ENCODE results near the gene GABBR2. TPM values are rescaled to one million over a fixed set of nuclear protein-coding genes. Genes with fewer than 3 reads are reported as not detected.
"Not testable (repeated sequence)": the region's sequence is repeated elsewhere in the genome, so short reads cannot be mapped to it uniquely, and the experiment has no call there.

The GABBR2 gene
- total RNA-seq, 3 donors from 2014 or later = not detected

GRCh38 chr9:98275159-98275558 is 433.6 kb downstream of the GABBR2 start:
- intact Hi-C loops (cut with DNase I; ENCODE audit: low total_unique reads) = no loop called here
- Histone ChIP-seq H3K36me3 (no peaks in the 10 kb centered on the region), H3K27me3 (peaks cover 0 to 4% of the 10 kb centered on the region in 2 donors), H3K27ac (no peak overlapping the region), H3K4me1 (no peaks in the 10 kb centered on the region), H3K4me3 (no peak overlapping the region), H3K9me3 (no peaks in the 10 kb centered on the region)
- TF ChIP-seq POLR2AphosphoS5 (IDR thresholded peaks at IDR 0.05) (no peak), POLR2A (IDR thresholded peaks at IDR 0.05) (no peak)
- TF ChIP-seq, protein P1, sequence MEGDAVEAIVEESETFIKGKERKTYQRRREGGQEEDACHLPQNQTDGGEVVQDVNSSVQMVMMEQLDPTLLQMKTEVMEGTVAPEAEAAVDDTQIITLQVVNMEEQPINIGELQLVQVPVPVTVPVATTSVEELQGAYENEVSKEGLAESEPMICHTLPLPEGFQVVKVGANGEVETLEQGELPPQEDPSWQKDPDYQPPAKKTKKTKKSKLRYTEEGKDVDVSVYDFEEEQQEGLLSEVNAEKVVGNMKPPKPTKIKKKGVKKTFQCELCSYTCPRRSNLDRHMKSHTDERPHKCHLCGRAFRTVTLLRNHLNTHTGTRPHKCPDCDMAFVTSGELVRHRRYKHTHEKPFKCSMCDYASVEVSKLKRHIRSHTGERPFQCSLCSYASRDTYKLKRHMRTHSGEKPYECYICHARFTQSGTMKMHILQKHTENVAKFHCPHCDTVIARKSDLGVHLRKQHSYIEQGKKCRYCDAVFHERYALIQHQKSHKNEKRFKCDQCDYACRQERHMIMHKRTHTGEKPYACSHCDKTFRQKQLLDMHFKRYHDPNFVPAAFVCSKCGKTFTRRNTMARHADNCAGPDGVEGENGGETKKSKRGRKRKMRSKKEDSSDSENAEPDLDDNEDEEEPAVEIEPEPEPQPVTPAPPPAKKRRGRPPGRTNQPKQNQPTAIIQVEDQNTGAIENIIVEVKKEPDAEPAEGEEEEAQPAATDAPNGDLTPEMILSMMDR (IDR thresholded peaks at IDR 0.05) = no peak
- no peak for DNase-seq (ENCODE audit: low spot score in 2 of 2)

DNA sequence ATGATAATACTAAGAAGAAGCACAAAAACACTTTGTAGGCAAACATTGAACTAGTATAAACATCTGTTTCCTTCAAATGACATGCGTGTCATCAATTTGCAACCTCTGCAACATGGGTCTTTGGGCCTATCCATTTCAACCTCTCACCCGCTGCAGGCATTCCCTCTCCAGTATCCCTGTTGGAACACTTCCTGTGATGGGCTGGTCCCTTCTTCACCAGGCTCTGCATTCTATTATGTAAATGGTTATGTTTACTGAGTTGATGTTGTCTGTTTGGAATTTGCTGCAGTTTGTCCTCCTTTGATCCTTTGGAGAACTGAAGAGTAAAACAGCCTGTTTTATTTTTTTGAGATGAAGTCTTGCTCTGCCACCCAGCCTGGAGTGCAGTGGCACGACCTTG is 436.7 kb downstream of the GABBR2 start:
- Histone ChIP-seq H3K27me3 (no peaks in the 10 kb centered on the region), H3K4me3 (no peak overlapping the region), H3K4me1 (no peaks in the 10 kb centered on the region), H3K27ac (no peak overlapping the region), H3K9me3 (no peaks in the 10 kb centered on the region), H3K36me3 (no peaks in the 10 kb centered on the region)
- intact Hi-C loops (cut with DNase I; ENCODE audit: low total_unique reads) = no loop called here
- TF ChIP-seq POLR2AphosphoS5 (IDR thresholded peaks at IDR 0.05) (no peak), POLR2A (IDR thresholded peaks at IDR 0.05) (no peak)
- TF ChIP-seq, protein P1 (IDR thresholded peaks at IDR 0.05) = no peak
- no peak for DNase-seq (ENCODE audit: low spot score in 2 of 2)

DNA sequence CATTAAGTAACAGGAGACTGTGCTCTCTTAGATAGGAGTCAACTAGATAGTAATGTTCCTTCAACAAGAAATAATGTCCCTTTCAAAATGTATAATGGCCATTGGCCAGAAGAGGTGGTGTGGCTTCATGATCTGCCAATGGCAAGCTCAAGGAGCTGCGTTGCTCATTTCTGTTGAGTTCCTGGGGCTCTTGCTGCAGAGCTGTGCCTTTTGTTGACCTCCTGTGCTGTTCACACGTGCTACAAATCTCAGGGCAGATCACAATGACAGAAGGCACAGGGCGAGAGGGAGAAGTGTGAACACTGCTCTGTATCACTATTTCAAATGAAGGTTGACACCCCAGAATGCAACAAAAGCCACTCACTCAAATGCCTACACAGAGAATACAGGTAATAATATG is 437.3 kb downstream of the GABBR2 start:
- TF ChIP-seq POLR2A (IDR thresholded peaks at IDR 0.05) = no peak
- TF ChIP-seq, protein P1 (IDR thresholded peaks at IDR 0.05) = no peak
- TF ChIP-seq POLR2AphosphoS5 (IDR thresholded peaks at IDR 0.05) = no peak
- no peaks in the 10 kb centered on the region for H3K27me3 ChIP-seq
- no peaks in the 10 kb centered on the region for H3K36me3 ChIP-seq
- no peak overlapping the region for H3K27ac ChIP-seq
- intact Hi-C loops (cut with DNase I; ENCODE audit: low total_unique reads) = no loop called here
- no peaks in the 10 kb centered on the region for H3K4me1 ChIP-seq
- no peak for DNase-seq (ENCODE audit: low spot score in 2 of 2)
- H3K9me3 ChIP-seq = no peaks in the 10 kb centered on the region
- H3K4me3 ChIP-seq = no peak overlapping the region

DNA sequence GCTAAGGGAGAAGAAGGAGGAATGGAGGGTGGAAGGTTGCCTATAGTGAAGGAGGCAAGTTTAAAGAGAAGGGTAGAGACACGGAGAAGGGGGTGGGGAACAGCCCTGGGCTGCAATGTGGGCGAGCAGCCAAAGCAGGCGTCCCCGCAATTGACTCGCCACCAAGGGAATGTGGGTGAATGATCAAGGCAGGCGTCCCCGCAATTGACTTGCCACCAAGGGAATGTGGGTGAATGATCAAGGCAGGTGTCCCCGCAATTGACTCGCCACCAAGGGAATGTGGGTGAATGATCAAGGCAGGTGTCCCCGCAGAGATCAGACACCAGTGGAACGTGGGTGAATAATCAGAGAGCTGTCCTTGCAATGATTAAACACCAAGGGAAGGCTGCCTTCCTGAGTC is 438.5 kb downstream of the GABBR2 start:
- H3K4me3 ChIP-seq; H3K9me3 ChIP-seq; DNase-seq (ENCODE audit: low spot score in 2 of 2); H3K27ac ChIP-seq; H3K27me3 ChIP-seq; intact Hi-C loops (cut with DNase I; ENCODE audit: low total_unique reads); H3K4me1 ChIP-seq; H3K36me3 ChIP-seq: not testable (repeated sequence)

DNA sequence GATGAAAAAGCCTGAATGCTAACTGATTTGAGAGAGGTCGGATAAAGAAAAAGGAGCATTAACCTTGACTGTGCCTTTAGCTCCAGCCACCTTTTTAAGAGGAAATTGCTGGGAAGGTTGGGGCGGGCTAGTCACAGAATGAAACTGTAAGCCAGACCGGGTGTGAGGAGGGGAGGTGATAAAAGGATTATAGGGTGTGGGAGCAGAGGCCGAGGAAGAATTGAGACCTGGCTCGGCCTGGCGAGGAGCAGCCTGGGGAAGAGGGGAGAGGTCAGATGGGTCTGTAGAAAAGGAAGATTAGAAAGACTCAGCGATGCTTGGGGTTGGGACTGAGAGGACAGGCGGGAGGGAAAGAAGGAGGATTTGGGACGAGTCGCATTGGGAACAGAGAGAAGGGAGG is 439.1 kb downstream of the GABBR2 start:
- H3K36me3 ChIP-seq; DNase-seq (ENCODE audit: low spot score in 2 of 2); H3K9me3 ChIP-seq; H3K27ac ChIP-seq; H3K27me3 ChIP-seq; H3K4me3 ChIP-seq; H3K4me1 ChIP-seq; intact Hi-C loops (cut with DNase I; ENCODE audit: low total_unique reads): not testable (repeated sequence)

DNA sequence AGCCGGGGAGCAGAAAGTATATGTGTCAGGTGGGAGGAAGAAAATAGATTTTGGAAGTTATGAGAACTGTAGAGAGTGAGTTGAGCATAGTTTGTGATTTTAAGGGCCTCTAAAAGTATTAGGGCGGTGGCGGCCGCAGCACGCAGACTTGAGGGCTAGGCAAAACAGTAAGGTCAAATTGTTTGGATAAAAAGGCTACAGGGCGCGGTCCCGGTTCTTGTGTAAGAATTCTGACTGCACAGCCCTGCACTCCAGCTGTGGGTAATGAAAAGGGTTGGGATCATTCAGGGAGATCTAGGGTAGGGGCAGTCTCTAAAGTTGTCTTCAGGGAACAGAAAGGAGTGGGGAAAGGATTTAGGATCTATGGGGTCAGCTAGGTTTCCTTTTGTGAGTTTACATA is 441.2 kb downstream of the GABBR2 start:
- H3K4me1 ChIP-seq; DNase-seq (ENCODE audit: low spot score in 2 of 2); H3K27ac ChIP-seq; intact Hi-C loops (cut with DNase I; ENCODE audit: low total_unique reads); H3K36me3 ChIP-seq; H3K27me3 ChIP-seq; H3K9me3 ChIP-seq; H3K4me3 ChIP-seq: not testable (repeated sequence)

DNA sequence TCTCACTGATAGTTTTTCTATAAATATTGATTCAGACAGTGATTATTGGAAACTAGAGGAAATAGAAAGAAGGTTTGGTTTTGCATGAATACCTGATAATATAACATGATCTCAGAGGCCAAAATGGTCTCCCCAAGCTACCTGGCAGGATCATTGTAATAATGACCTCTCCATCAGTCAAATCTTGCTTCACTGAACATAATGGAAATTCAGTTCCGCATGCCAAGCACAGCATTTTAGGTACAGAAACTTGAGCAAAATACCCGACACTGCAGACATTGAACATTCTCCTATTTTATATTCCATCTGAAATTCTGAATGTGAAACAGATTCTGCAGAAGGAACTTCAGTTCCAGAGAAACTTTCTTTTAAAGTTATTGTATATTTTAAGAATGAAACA is 444.2 kb downstream of the GABBR2 start:
- intact Hi-C loops (cut with DNase I; ENCODE audit: low total_unique reads) = no loop called here
- no peak overlapping the region for H3K27ac ChIP-seq
- no peak for DNase-seq (ENCODE audit: low spot score in 2 of 2)
- H3K9me3 ChIP-seq = no peaks in the 10 kb centered on the region
- no peaks in the 10 kb centered on the region for H3K27me3 ChIP-seq
- no peaks in the 10 kb centered on the region for H3K36me3 ChIP-seq
- TF ChIP-seq POLR2AphosphoS5 (IDR thresholded peaks at IDR 0.05) (no peak), POLR2A (IDR thresholded peaks at IDR 0.05) (no peak)
- TF ChIP-seq, protein P1 (IDR thresholded peaks at IDR 0.05) = no peak
- no peaks in the 10 kb centered on the region for H3K4me1 ChIP-seq
- H3K4me3 ChIP-seq = no peak overlapping the region

Measured in breast epithelium (tissue), 4 donors.